Activated naive CD4-positive, alpha-beta T cell treated with anti-CD3 and anti-CD28 coated beads for 36 hours (primary cell): Measurements from ENCODE around the gene DDX47. TPM values are rescaled to one million over a fixed set of nuclear protein-coding genes. Genes with fewer than 3 reads are reported as not detected.
A peak's percentile ranks its signal among the peaks of the same experiment; 100 is the strongest.

Experiments used
- CTCF ChIA-PET: fragments of 350-600 bp; sonication (Branson Sonifier 250); formaldehyde crosslinking; loops from one replicate; lab custom pipeline; 2021; ENCODE audit warnings: antibody characterized with exemption; lab: Charles Lee
- DNase-seq: peaks from one replicate; pipeline ENCODE4 v3.0.0-alpha.2; 2020
- H3K27ac Mint-ChIP-seq: one replicate; pipeline ENCODE4 v1.8.0; 2021; ENCODE audit warnings: mild to moderate bottlenecking, mixed read lengths
- H3K27me3 Mint-ChIP-seq: one replicate; pipeline ENCODE4 v1.8.0; 2021; ENCODE audit warnings: low read depth, mixed read lengths
- H3K36me3 Mint-ChIP-seq: one replicate; pipeline ENCODE4 v1.8.0; 2021; ENCODE audit warnings: low read depth, mixed read lengths
- H3K4me1 Mint-ChIP-seq: one replicate; pipeline ENCODE4 v1.8.0; 2021; ENCODE audit warnings: low read depth, mixed read lengths
- H3K4me3 Mint-ChIP-seq: one replicate; pipeline ENCODE4 v1.8.0; 2021; ENCODE audit warnings: mild to moderate bottlenecking, moderate library complexity, mixed read lengths
- H3K9me3 Mint-ChIP-seq: one replicate; pipeline ENCODE4 v1.8.0; 2021; ENCODE audit warnings: mixed read lengths
- intact Hi-C: fragments of 100-400 bp; cut with micrococcal nuclease; formaldehyde crosslinking; loops from one replicate; pipeline ENCODE4 v1.15.1; 2023
- total RNA-seq, 2 experiments: library from RNA; stranded (reverse); gene quantifications; one replicate each; pipeline ENCODE4 v1.2.3, GENCODE V29; 2021

Gene DDX47
- total RNA-seq = 10 to 100 TPM; 86.6 to 87.3 TPM

- peaks cover 22% of the 10 kb centered on the region for H3K36me3 Mint-ChIP-seq
These were observed at the start of gene DDX47 for GRCh38 chr12:12813120-12814101. Gene DDX47, plus strand, starts transcription at chr12:12813346. Its CDS starts 22 bp downstream, at chr12:12813368.

GRCh38 chr12:12764824-12765223, 48.3 kb upstream of the DDX47 start:
- Mint-ChIP-seq H3K4me1 (no peaks in the 10 kb centered on the region), H3K9me3 (peaks cover 3% of the 10 kb centered on the region), H3K27ac (no peak overlapping the region), H3K36me3 (peaks cover 1% of the 10 kb centered on the region), H3K4me3 (no peak overlapping the region), H3K27me3 (no peaks in the 10 kb centered on the region)
- CTCF ChIA-PET = no interaction called here
- DNase-seq = no peak
- intact Hi-C loops = no loop called here

More at GRCh38 chr12:12813120-12814101, at the start of gene DDX47:
- peak within 1 kb of the TSS; percentile 93 for H3K27ac Mint-ChIP-seq
- DNase-seq = peak; percentile 99
- no peaks in the 10 kb centered on the region for H3K9me3 Mint-ChIP-seq
- H3K4me3 Mint-ChIP-seq = peak within 1 kb of the TSS; percentile 99
- H3K4me1 Mint-ChIP-seq = peaks cover 57% of the 10 kb centered on the region
- intact Hi-C loops = loop anchor here (1.0 to 5.0 kb wide), 8 partner anchors 24 to 456 kb away; partner anchors contain the start of genes BORCS5, FAM234B and HEBP1
- CTCF ChIA-PET = interaction anchor here (0.7 to 4.4 kb wide), 12 partner anchors 9 to 399 kb away, joined by 3 to 36 read pairs (median 4); no protein-coding TSS in a partner anchor
- H3K27me3 Mint-ChIP-seq = no peaks in the 10 kb centered on the region

- peaks cover 3% of the 10 kb centered on the region for H3K36me3 Mint-ChIP-seq
- H3K9me3 Mint-ChIP-seq = peaks cover 8% of the 10 kb centered on the region
- H3K27me3 Mint-ChIP-seq = no peaks in the 10 kb centered on the region
- intact Hi-C loops = no loop called here
- no peak overlapping the region for H3K4me3 Mint-ChIP-seq
- no peak overlapping the region for H3K27ac Mint-ChIP-seq
- no peaks in the 10 kb centered on the region for H3K4me1 Mint-ChIP-seq
- CTCF ChIA-PET = no interaction called here
- DNase-seq = no peak
These were observed 42.9 kb upstream of the DDX47 start for GRCh38 chr12:12770262-12770661.

DNA sequence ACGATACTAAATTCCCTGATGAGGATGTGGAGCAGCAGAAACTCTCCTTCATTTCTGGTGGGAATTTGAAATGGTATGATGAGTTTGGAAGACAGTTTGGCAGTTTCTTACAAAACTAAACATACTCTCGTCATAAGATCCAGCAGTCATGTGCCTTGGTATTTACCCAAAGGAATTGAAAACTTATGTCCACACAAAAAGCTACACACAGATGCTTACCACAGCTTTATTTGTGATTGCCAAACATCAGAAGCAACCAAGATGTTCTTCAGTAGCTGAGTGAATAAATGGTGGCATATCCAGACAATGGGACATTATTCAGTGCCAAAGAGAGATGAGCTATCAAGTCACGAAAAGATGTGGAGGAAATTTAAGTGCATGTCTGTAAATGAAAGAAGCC, 38.4 kb upstream of the DDX47 start:
- DNase-seq = no peak
- intact Hi-C loops = no loop called here
- Mint-ChIP-seq H3K27me3 (no peaks in the 10 kb centered on the region), H3K27ac (no peak overlapping the region), H3K4me3 (no peak overlapping the region), H3K36me3 (peaks cover 2% of the 10 kb centered on the region), H3K4me1 (no peaks in the 10 kb centered on the region), H3K9me3 (peaks cover 5% of the 10 kb centered on the region)
- CTCF ChIA-PET = interaction anchor here (0.6 kb wide), 1 partner anchor 23 kb away, joined by 3 read pairs; no protein-coding TSS in a partner anchor

GRCh38 chr12:12776261-12776660, 36.9 kb upstream of the DDX47 start:
- CTCF ChIA-PET = interaction anchor here (1.8 kb wide), 1 partner anchor 11 kb away, joined by 6 read pairs; no protein-coding TSS in a partner anchor
- Mint-ChIP-seq H3K27ac (no peak overlapping the region), H3K36me3 (no peaks in the 10 kb centered on the region), H3K4me1 (no peaks in the 10 kb centered on the region), H3K27me3 (no peaks in the 10 kb centered on the region), H3K9me3 (peaks cover 3% of the 10 kb centered on the region), H3K4me3 (no peak overlapping the region)
- no peak for DNase-seq
- intact Hi-C loops = no loop called here

DNA sequence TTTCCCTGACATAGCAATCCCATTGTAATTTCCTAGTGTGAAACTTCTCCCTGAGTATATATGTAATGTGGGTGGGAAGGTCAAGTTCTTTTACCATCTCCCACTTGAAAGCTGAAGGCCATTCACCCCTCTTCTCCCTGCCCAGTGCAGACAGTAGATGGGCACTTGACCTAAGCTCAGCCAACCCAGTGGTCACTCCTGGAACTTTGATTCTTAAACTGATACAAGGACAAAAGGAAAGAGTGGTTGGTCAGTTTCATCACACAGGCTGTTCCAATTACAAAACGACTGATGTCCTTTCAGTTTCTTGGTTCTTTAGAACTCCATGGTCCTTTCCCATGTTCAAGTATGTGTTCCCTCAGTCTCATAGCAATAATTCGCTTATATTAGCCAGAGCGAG, 36.1 kb upstream of the DDX47 start:
- Mint-ChIP-seq H3K9me3 (peaks cover 3% of the 10 kb centered on the region), H3K36me3 (no peaks in the 10 kb centered on the region), H3K27ac (no peak overlapping the region), H3K4me3 (no peak overlapping the region), H3K4me1 (no peaks in the 10 kb centered on the region), H3K27me3 (no peaks in the 10 kb centered on the region)
- intact Hi-C loops = no loop called here
- no peak for DNase-seq
- CTCF ChIA-PET = interaction anchor here (1.8 kb wide), 1 partner anchor 10 kb away, joined by 6 read pairs; no protein-coding TSS in a partner anchor

DNA sequence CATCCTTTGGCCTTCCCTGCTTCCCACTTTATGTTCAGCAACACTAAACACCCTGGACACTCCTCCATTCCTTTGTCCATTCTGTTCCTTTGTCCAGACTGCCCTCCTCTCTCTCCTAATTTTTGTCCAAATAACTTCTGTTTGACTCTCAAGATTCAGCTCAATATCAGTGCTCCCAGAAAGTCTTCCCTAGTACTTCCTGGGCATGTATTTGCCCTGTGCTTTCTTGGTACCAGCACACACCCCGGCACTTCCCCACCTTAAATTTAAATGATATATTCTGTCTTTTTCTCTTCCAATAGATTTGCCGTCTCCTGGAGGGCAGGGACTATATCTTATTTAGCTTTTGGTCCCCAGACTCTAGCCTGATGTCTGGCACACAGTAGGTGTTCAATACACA, 34.1 kb upstream of the DDX47 start:
- H3K36me3 Mint-ChIP-seq = no peaks in the 10 kb centered on the region
- DNase-seq = no peak
- H3K4me1 Mint-ChIP-seq = no peaks in the 10 kb centered on the region
- H3K9me3 Mint-ChIP-seq = no peaks in the 10 kb centered on the region
- intact Hi-C loops = no loop called here
- H3K27ac Mint-ChIP-seq = no peak overlapping the region
- no peak overlapping the region for H3K4me3 Mint-ChIP-seq
- CTCF ChIA-PET = interaction anchor here (0.5 to 1.9 kb wide), 4 partner anchors 9 to 42 kb away, joined by 3 to 8 read pairs (median 5); no protein-coding TSS in a partner anchor
- H3K27me3 Mint-ChIP-seq = no peaks in the 10 kb centered on the region

- Mint-ChIP-seq H3K9me3 (no peaks in the 10 kb centered on the region), H3K27ac (no peak overlapping the region), H3K4me1 (no peaks in the 10 kb centered on the region), H3K4me3 (no peak overlapping the region), H3K36me3 (no peaks in the 10 kb centered on the region), H3K27me3 (no peaks in the 10 kb centered on the region)
- CTCF ChIA-PET = interaction anchor here (1.2 to 1.9 kb wide), 3 partner anchors 8 to 43 kb away, joined by 4 to 8 read pairs (median 6); no protein-coding TSS in a partner anchor
- intact Hi-C loops = no loop called here
- DNase-seq = no peak
These were observed 33.6 kb upstream of the DDX47 start for GRCh38 chr12:12779529-12779928.

GRCh38 chr12:12784116-12784515, 29.0 kb upstream of the DDX47 start:
- Mint-ChIP-seq H3K4me1 (peaks cover 27% of the 10 kb centered on the region), H3K27ac (no peak overlapping the region), H3K27me3 (no peaks in the 10 kb centered on the region), H3K4me3 (no peak overlapping the region), H3K36me3 (no peaks in the 10 kb centered on the region), H3K9me3 (no peaks in the 10 kb centered on the region)
- CTCF ChIA-PET = interaction anchor here (1.4 to 1.5 kb wide), 2 partner anchors 47 to 53 kb away, joined by 4 read pairs; no protein-coding TSS in a partner anchor
- intact Hi-C loops = no loop called here
- DNase-seq = no peak

- Mint-ChIP-seq H3K27me3 (no peaks in the 10 kb centered on the region), H3K4me3 (peak within 1 kb of the TSS; percentile 83), H3K36me3 (no peaks in the 10 kb centered on the region), H3K4me1 (peaks cover 27% of the 10 kb centered on the region), H3K9me3 (no peaks in the 10 kb centered on the region), H3K27ac (peak within 1 kb of the TSS; percentile 36)
- CTCF ChIA-PET = interaction anchor here (1.4 to 1.5 kb wide), 2 partner anchors 48 to 52 kb away, joined by 4 read pairs; no protein-coding TSS in a partner anchor
- intact Hi-C loops = no loop called here
- DNase-seq = peak; percentile 8
These were observed 28.0 kb upstream of the DDX47 start, which contains the start of gene APOLD1 for GRCh38 chr12:12784911-12785814. Gene APOLD1, plus strand, starts transcription at chr12:12785659. Its CDS starts 33 bp downstream, at chr12:12785692.

DNA sequence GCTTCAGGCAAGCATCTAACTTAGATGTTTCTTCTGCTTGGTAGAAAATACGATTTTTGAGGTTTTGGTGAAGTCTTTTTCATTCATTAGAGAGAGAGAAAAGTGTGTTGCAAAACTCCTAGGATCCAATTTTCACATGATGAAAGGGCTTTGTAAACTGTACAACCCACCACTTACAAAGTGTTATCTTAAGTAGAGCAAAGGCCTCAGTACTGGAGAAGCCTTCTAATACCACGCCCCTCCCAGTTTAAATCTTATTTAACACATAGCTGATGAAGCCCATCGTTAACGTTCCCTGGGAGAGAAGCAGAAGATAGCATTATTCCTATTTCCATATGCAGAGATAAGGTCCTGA, 26.8 kb upstream of the DDX47 start:
- CTCF ChIA-PET = interaction anchor here (1.2 to 4.6 kb wide), 6 partner anchors 10 to 426 kb away, joined by 3 to 36 read pairs (median 4); partner anchors contain the start of gene DDX47
- peak overlapping the region; percentile 83 for H3K4me3 Mint-ChIP-seq
- H3K36me3 Mint-ChIP-seq = no peaks in the 10 kb centered on the region

More for the DNA sequence above, 26.8 kb upstream of the DDX47 start:
- no peaks in the 10 kb centered on the region for H3K27me3 Mint-ChIP-seq
- no peak for DNase-seq
- peaks cover 27% of the 10 kb centered on the region for H3K4me1 Mint-ChIP-seq
- no peaks in the 10 kb centered on the region for H3K9me3 Mint-ChIP-seq
- peak overlapping the region; percentile 36 for H3K27ac Mint-ChIP-seq
- intact Hi-C loops = loop anchor here (2.0 kb wide), 1 partner anchor 62 kb away; no protein-coding TSS in a partner anchor
